OCI-LY7 (cell line): ENCODE results near the gene SLC22A1. TPM values are rescaled to one million over a fixed set of nuclear protein-coding genes. Genes with fewer than 3 reads are reported as not detected.

ENCODE experiments used
- BruUV-seq: library from RNA; stranded (reverse); fragments of 400-500 nt; replicated peaks from 2 replicates; lab custom pipeline; 2021; lab: Mats Ljungman, UMichigan
- CTCF ChIA-PET: fragments of 300-600 bp; sonication (Branson Sonifier 250); formaldehyde crosslinking; loops from one replicate; lab custom pipeline; 2022; ENCODE audit warnings: antibody characterized with exemption; ENCODE audit not compliant: unreplicated experiment; lab: Charles Lee
- POLR2A ChIA-PET: fragments of 300-600 bp; sonication (Branson Sonifier 250); formaldehyde crosslinking; loops from one replicate; lab custom pipeline; 2022; ENCODE audit warnings: antibody characterized with exemption; lab: Charles Lee
- DNase-seq: peaks from one replicate; pipeline ENCODE4 v3.0.0-alpha.2; 2015; ENCODE audit warnings: low spot score
- H2AFZ ChIP-seq: fragments of 200-600 bp; sonication (generic), shearing (Covaris generic); 2 replicates; pipeline ENCODE4 v1.6.1; 2014; ENCODE audit warnings: mild to moderate bottlenecking, antibody characterized with exemption, low read length, moderate library complexity
- H3K27ac ChIP-seq: fragments of 200-600 bp; sonication (generic); 2 replicates; pipeline ENCODE4 v1.5.1; 2014; ENCODE audit warnings: mixed run types, low read depth, mild to moderate bottlenecking, moderate library complexity, low read length, inconsistent platforms; ENCODE audit not compliant: poor library complexity, severe bottlenecking
- H3K36me3 ChIP-seq: fragments of 200-600 bp; sonication (generic); 2 replicates; pipeline ENCODE4 v1.6.1; 2014; ENCODE audit warnings: mild to moderate bottlenecking, antibody characterized with exemption, low read length, moderate library complexity, mixed read lengths; ENCODE audit not compliant: insufficient read depth
- H3K4me1 ChIP-seq: fragments of 200-600 bp; sonication (generic); 2 replicates; pipeline ENCODE4 v1.5.1; 2014; ENCODE audit warnings: mild to moderate bottlenecking, low read length; ENCODE audit not compliant: insufficient read depth, poor library complexity, severe bottlenecking
- H3K4me2 ChIP-seq: fragments of 200-600 bp; sonication (generic); 2 replicates; pipeline ENCODE4 v1.6.1; 2014; ENCODE audit warnings: mild to moderate bottlenecking, low read length
- H3K4me3 ChIP-seq: fragments of 200-600 bp; sonication (generic); 2 replicates; pipeline ENCODE4 v1.5.1; 2014; ENCODE audit warnings: mild to moderate bottlenecking, low read depth, low read length; ENCODE audit not compliant: poor library complexity, severe bottlenecking
- H3K79me2 ChIP-seq: fragments of 200-600 bp; sonication (generic); 2 replicates; pipeline ENCODE4 v1.6.1; 2016; ENCODE audit warnings: low read depth, mild to moderate bottlenecking, low read length, moderate library complexity, mixed read lengths; ENCODE audit not compliant: insufficient read depth
- H3K9me2 ChIP-seq: fragments of 200-600 bp; sonication (generic); 2 replicates; pipeline ENCODE4 v1.6.1; 2016; ENCODE audit warnings: mild to moderate bottlenecking, low read length, mixed read lengths; ENCODE audit not compliant: insufficient read depth
- H3K9me3 ChIP-seq: fragments of 200-600 bp; sonication (generic); 2 replicates; pipeline ENCODE4 v1.6.1; 2014; ENCODE audit warnings: mild to moderate bottlenecking, mixed run types, low read length, mixed read lengths
- H4K20me1 ChIP-seq: fragments of 200-600 bp; sonication (generic); 2 replicates; pipeline ENCODE4 v1.6.1; 2014; ENCODE audit warnings: mild to moderate bottlenecking, antibody characterized with exemption, low read length, moderate library complexity, mixed read lengths; ENCODE audit not compliant: insufficient read depth
- CTCF ChIP-seq: fragments of 200-600 bp; sonication (generic); conservative IDR thresholded peaks from 2 replicates; pipeline ENCODE4 v1.5.1; 2014; ENCODE audit warnings: mild to moderate bottlenecking, antibody characterized with exemption, low read length, moderate library complexity, mixed read lengths
- EZH2phosphoT487 ChIP-seq: fragments of 200-600 bp; sonication (generic); IDR thresholded peaks from 2 replicates; pipeline ENCODE4 v1.6.1; 2018; ENCODE audit warnings: low read depth, borderline replicate concordance, mild to moderate bottlenecking, mixed run types, antibody characterized with exemption, low read length, moderate library complexity, mixed read lengths
- intact Hi-C: fragments of 100-400 bp; cut with micrococcal nuclease; formaldehyde crosslinking; loops from one replicate; pipeline ENCODE4 v1.10.0; 2022; ENCODE audit not compliant: unreplicated experiment
- total RNA-seq, 2 experiments: library from RNA; depleted of rRNA in 1 of 2; stranded (reverse); fragments of >200 nt in 1 of 2; shearing (Covaris generic) in 1 of 2; gene quantifications; 2 replicates each; pipeline ENCODE4 v1.2.3, GENCODE V29; 2014 to 2022

SLC22A1 gene
- total RNA-seq, 2 experiments from 2014 or later = not detected

GRCh38 chr6:160104821-160105517, 16.6 kb upstream of the SLC22A1 start:
- no peak for DNase-seq
- intact Hi-C loops = loop anchor here (10.0 kb wide), 1 partner anchor 410 kb away; the partner anchor contains the start of gene SOD2
- H3K36me3 ChIP-seq = peaks cover 13% of the 10 kb centered on the region; the same call in 1 of the 2 replicates
- POLR2A ChIA-PET = no interaction called here
- no peak overlapping the region for H3K27ac ChIP-seq
- no peaks in the 10 kb centered on the region for H3K9me3 ChIP-seq
- H4K20me1 ChIP-seq = no peaks in the 10 kb centered on the region
- H3K4me1 ChIP-seq = no peaks in the 10 kb centered on the region
- H3K79me2 ChIP-seq = no peaks in the 10 kb centered on the region
- BruUV-seq = no TSS peak
- no peak for TF ChIP-seq EZH2phosphoT487
- 0 out of 2 replicates have a peak, but pooled peaks have one; percentile 13 for TF ChIP-seq CTCF
- no peak overlapping the region for H3K4me2 ChIP-seq
- H3K9me2 ChIP-seq = no peaks in the 10 kb centered on the region
- no peak overlapping the region for H3K4me3 ChIP-seq
- no peak overlapping the region for H2AFZ ChIP-seq
- CTCF ChIA-PET = no interaction called here

DNA sequence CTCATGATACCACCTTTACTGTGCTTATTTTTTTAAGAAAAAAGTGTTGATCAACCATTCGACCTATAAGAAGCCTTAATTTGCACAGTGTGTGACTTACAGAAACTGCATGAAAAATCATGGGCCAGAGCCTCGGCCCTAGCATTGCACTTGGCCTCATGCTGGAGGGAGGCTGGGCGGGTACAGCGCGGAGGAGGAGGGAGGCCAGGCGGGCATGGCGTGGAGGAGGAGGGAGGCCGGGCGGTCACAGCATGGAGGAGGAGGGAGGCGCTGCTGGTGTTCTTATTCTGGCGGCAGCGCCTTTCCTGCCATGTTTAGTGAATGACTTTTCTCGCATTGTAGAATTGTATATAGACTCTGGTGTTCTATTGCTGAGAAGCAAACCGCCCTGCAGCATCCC, 15.6 kb upstream of the SLC22A1 start:
- Histone ChIP-seq H2AFZ (no peak overlapping the region), H3K79me2 (no peaks in the 10 kb centered on the region), H3K9me3 (no peaks in the 10 kb centered on the region), H3K9me2 (no peaks in the 10 kb centered on the region), H3K4me2 (no peak overlapping the region), H3K27ac (no peak overlapping the region), H4K20me1 (no peaks in the 10 kb centered on the region), H3K4me3 (no peak overlapping the region), H3K36me3 (peaks cover 13% of the 10 kb centered on the region; the same call in 1 of the 2 replicates), H3K4me1 (no peaks in the 10 kb centered on the region)
- POLR2A ChIA-PET = no interaction called here
- BruUV-seq = TSS peak; percentile 66
- CTCF ChIA-PET = no interaction called here
- intact Hi-C loops = loop anchor here (10.0 kb wide), 1 partner anchor 411 kb away; the partner anchor contains the start of gene SOD2
- no peak for TF ChIP-seq EZH2phosphoT487
- no peak for TF ChIP-seq CTCF
- no peak for DNase-seq

DNA sequence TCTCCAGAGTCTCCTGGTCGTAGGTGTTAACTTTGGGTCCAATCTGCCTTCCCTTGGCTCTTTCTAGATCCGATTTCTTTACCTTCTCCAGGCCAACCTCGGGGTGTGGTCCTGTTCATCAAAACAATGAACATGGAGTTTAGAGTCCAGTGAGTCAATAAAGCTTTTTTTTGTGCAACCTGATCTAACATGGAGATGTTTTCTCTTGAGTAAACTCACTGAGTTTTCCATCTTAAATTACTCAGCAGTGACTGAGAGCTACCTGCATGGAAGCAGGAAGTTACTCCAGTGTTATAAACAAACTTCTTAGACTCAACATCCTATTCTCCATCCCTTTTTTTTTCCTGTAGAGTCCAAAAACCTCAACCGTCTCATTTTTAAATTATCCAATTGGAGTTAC, 14.9 kb upstream of the SLC22A1 start:
- CTCF ChIA-PET = no interaction called here
- peaks cover 13% of the 10 kb centered on the region; the same call in 1 of the 2 replicates for H3K36me3 ChIP-seq
- H3K27ac ChIP-seq = no peak overlapping the region
- no peaks in the 10 kb centered on the region for H3K9me3 ChIP-seq
- intact Hi-C loops = loop anchor here (10.0 kb wide), 1 partner anchor 412 kb away; the partner anchor contains the start of gene SOD2
- no TSS peak for BruUV-seq
- no peaks in the 10 kb centered on the region for H3K9me2 ChIP-seq
- H3K4me3 ChIP-seq = no peak overlapping the region
- DNase-seq = no peak
- no peak overlapping the region for H2AFZ ChIP-seq
- no peak overlapping the region for H3K4me2 ChIP-seq
- no peaks in the 10 kb centered on the region for H3K4me1 ChIP-seq
- no peak for TF ChIP-seq EZH2phosphoT487
- no peak for TF ChIP-seq CTCF
- no peaks in the 10 kb centered on the region for H3K79me2 ChIP-seq
- no peaks in the 10 kb centered on the region for H4K20me1 ChIP-seq
- POLR2A ChIA-PET = no interaction called here
